Measurements from ENCODE around the gene FAM81A.
"Not testable (repeated sequence)": the region's sequence is repeated elsewhere in the genome, so short reads cannot be mapped to it uniquely, and the experiment has no call there.

The FAM81A gene

GRCh38 chr15:59473226-59473625, 35.2 kb downstream of the FAM81A start:
- DNase-seq (ENCODE audit: extremely low read depth in 1 of 2, low read depth in 1 of 2): no peak

- not testable (repeated sequence) for DNase-seq (ENCODE audit: extremely low read depth in 1 of 2, low read depth in 1 of 2)
These were observed 37.2 kb downstream of the FAM81A start for GRCh38 chr15:59475161-59475560.

GRCh38 chr15:59484399-59484798, 46.4 kb downstream of the FAM81A start:
- DNase-seq (ENCODE audit: extremely low read depth in 1 of 2, low read depth in 1 of 2): no peak

GRCh38 chr15:59485036-59485435, 47.0 kb downstream of the FAM81A start:
- no peak for DNase-seq (ENCODE audit: extremely low read depth in 1 of 2, low read depth in 1 of 2)

GRCh38 chr15:59489485-59489884, 51.5 kb downstream of the FAM81A start:
- not testable (repeated sequence) for DNase-seq (ENCODE audit: extremely low read depth in 1 of 2, low read depth in 1 of 2)

GRCh38 chr15:59491062-59491461, 53.1 kb downstream of the FAM81A start:
- DNase-seq (ENCODE audit: extremely low read depth in 1 of 2, low read depth in 1 of 2): no peak

GRCh38 chr15:59492389-59493377, 54.7 kb downstream of the FAM81A start:
- no peak for DNase-seq (ENCODE audit: extremely low read depth in 1 of 2, low read depth in 1 of 2)

- DNase-seq (ENCODE audit: extremely low read depth in 1 of 2, low read depth in 1 of 2): no peak
These were observed 63.6 kb downstream of the FAM81A start for GRCh38 chr15:59501597-59501996.

- DNase-seq (ENCODE audit: extremely low read depth in 1 of 2, low read depth in 1 of 2): no peak
These were observed 77.2 kb downstream of the FAM81A start for GRCh38 chr15:59515190-59515589.

GRCh38 chr15:59516655-59517461, 78.9 kb downstream of the FAM81A start:
- DNase-seq (ENCODE audit: extremely low read depth in 1 of 2, low read depth in 1 of 2): no peak

GRCh38 chr15:59519329-59519728, 81.3 kb downstream of the FAM81A start:
- no peak for DNase-seq (ENCODE audit: extremely low read depth in 1 of 2, low read depth in 1 of 2)

GRCh38 chr15:59521443-59521842, 83.5 kb downstream of the FAM81A start:
- no peak for DNase-seq (ENCODE audit: extremely low read depth in 1 of 2, low read depth in 1 of 2)

GRCh38 chr15:59522988-59523461, 85.0 kb downstream of the FAM81A start:
- DNase-seq (ENCODE audit: extremely low read depth in 1 of 2, low read depth in 1 of 2): peak; percentile 8 to 10

GRCh38 chr15:59523702-59524101, 85.7 kb downstream of the FAM81A start:
- no peak for DNase-seq (ENCODE audit: extremely low read depth in 1 of 2, low read depth in 1 of 2)

- DNase-seq (ENCODE audit: extremely low read depth in 1 of 2, low read depth in 1 of 2): no peak
These were observed 86.3 kb downstream of the FAM81A start for GRCh38 chr15:59524331-59524731.

GRCh38 chr15:59526466-59526865, 88.5 kb downstream of the FAM81A start:
- DNase-seq (ENCODE audit: extremely low read depth in 1 of 2, low read depth in 1 of 2): not testable (repeated sequence)

GRCh38 chr15:59528429-59528828, 90.4 kb downstream of the FAM81A start:
- DNase-seq (ENCODE audit: extremely low read depth in 1 of 2, low read depth in 1 of 2): no peak

- DNase-seq (ENCODE audit: extremely low read depth in 1 of 2, low read depth in 1 of 2): peak in 1 of 2 donors; percentile 37
These were observed 91.0 kb downstream of the FAM81A start for GRCh38 chr15:59528961-59529402.

GRCh38 chr15:59531066-59531675, 93.2 kb downstream of the FAM81A start:
- no peak for DNase-seq (ENCODE audit: extremely low read depth in 1 of 2, low read depth in 1 of 2)

GRCh38 chr15:59532770-59533379, 94.9 kb downstream of the FAM81A start:
- no peak for DNase-seq (ENCODE audit: extremely low read depth in 1 of 2, low read depth in 1 of 2)

GRCh38 chr15:59536553-59536952, 98.6 kb downstream of the FAM81A start:
- DNase-seq (ENCODE audit: extremely low read depth in 1 of 2, low read depth in 1 of 2): no peak
